HG02571 (cell line): ENCODE measurements around the gene TCP11.

Experiments
- ATAC-seq: cut with Tn5 transposase; IDR thresholded peaks from one replicate; pipeline ENCODE4 v1.9.1; 2021; ENCODE audit warnings: mild to moderate bottlenecking, moderate library complexity; ENCODE audit not compliant: unreplicated experiment

The TCP11 gene

GRCh38 chr6:35083507-35083906 is 57.6 kb downstream of the TCP11 start:
- ATAC-seq: no peak

GRCh38 chr6:35082733-35083403 is 58.3 kb downstream of the TCP11 start:
- ATAC-seq: no peak

GRCh38 chr6:35082046-35082732 is 59.0 kb downstream of the TCP11 start:
- ATAC-seq: no peak

- ATAC-seq: no peak
Measured at GRCh38 chr6:35081426-35081851, 59.7 kb downstream of the TCP11 start.

- ATAC-seq: no peak
Measured at GRCh38 chr6:35080821-35081425, 60.2 kb downstream of the TCP11 start.

- no peak for ATAC-seq
Measured at GRCh38 chr6:35080016-35080680, 61.0 kb downstream of the TCP11 start.

- ATAC-seq: no peak
Measured at GRCh38 chr6:35079311-35080000, 61.7 kb downstream of the TCP11 start.

- ATAC-seq: no peak
Measured at GRCh38 chr6:35078896-35079295, 62.2 kb downstream of the TCP11 start.

- no peak for ATAC-seq
Measured at GRCh38 chr6:35078226-35078850, 62.8 kb downstream of the TCP11 start.

- no peak for ATAC-seq
Measured at GRCh38 chr6:35077713-35078105, 63.4 kb downstream of the TCP11 start.

- no peak for ATAC-seq
Measured at GRCh38 chr6:35076997-35077712, 64.0 kb downstream of the TCP11 start.

GRCh38 chr6:35073766-35074471 is 67.2 kb downstream of the TCP11 start:
- ATAC-seq: no peak

GRCh38 chr6:35073211-35073610 is 67.9 kb downstream of the TCP11 start:
- ATAC-seq: no peak

- ATAC-seq: no peak
Measured at GRCh38 chr6:35072698-35073055, 68.5 kb downstream of the TCP11 start.

GRCh38 chr6:35072051-35072697 is 69.0 kb downstream of the TCP11 start:
- ATAC-seq: no peak

- no peak for ATAC-seq
Measured at GRCh38 chr6:35071347-35071994, 69.7 kb downstream of the TCP11 start.

- no peak for ATAC-seq
Measured at GRCh38 chr6:35070111-35070510, 71.0 kb downstream of the TCP11 start.

GRCh38 chr6:35069262-35069661 is 71.9 kb downstream of the TCP11 start:
- ATAC-seq: no peak
